A673 (cell line): ENCODE data around the gene PTGES. TPM values are rescaled to one million over a fixed set of nuclear protein-coding genes. Genes with fewer than 3 reads are reported as not detected.
A peak's percentile ranks its signal among the peaks of the same experiment; 100 is the strongest.

Experiments
- BruUV-seq: library from RNA; stranded (reverse); fragments of 400-500 nt; replicated peaks from 2 replicates; lab custom pipeline; 2021; lab: Mats Ljungman, UMichigan
- CTCF ChIA-PET: fragments of 300-600 bp; sonication (Branson Sonifier 250); formaldehyde crosslinking; loops from one replicate; lab custom pipeline; 2022; ENCODE audit warnings: antibody characterized with exemption; lab: Charles Lee
- POLR2A ChIA-PET: fragments of 300-600 bp; sonication (Branson Sonifier 250); formaldehyde crosslinking; loops from one replicate; lab custom pipeline; 2022; ENCODE audit warnings: antibody characterized with exemption; ENCODE audit not compliant: low non-redundant PET; lab: Charles Lee
- DNase-seq: peaks from one replicate; pipeline ENCODE4 v3.0.0-alpha.2; 2015; ENCODE audit warnings: low spot score
- H3K27ac ChIP-seq: fragments of 200-600 bp; sonication (generic); 2 replicates; pipeline ENCODE4 v1.5.1; 2016; ENCODE audit warnings: mixed run types, low read depth, mild to moderate bottlenecking, mixed read lengths, antibody characterized with exemption, low read length; ENCODE audit not compliant: poor library complexity, severe bottlenecking
- H3K27me3 ChIP-seq: fragments of 200-600 bp; sonication (generic); replicated peaks from 2 replicates; pipeline ENCODE4 v1.6.1; 2017; ENCODE audit warnings: mixed run types, low read depth, mild to moderate bottlenecking, mixed read lengths, antibody characterized with exemption, low read length; ENCODE audit not compliant: insufficient read depth, poor library complexity
- H3K36me3 ChIP-seq: fragments of 200-600 bp; sonication (generic); 2 replicates; pipeline ENCODE4 v1.6.1; 2016; ENCODE audit warnings: mixed run types, mild to moderate bottlenecking, mixed read lengths, antibody characterized with exemption, low read length; ENCODE audit not compliant: insufficient read depth, poor library complexity, severe bottlenecking
- H3K4me1 ChIP-seq: fragments of 200-600 bp; sonication (generic); 2 replicates; pipeline ENCODE4 v1.6.1; 2017; ENCODE audit warnings: mixed run types, mild to moderate bottlenecking, mixed read lengths, antibody characterized with exemption, low read length; ENCODE audit not compliant: insufficient read depth, poor library complexity, severe bottlenecking
- H3K4me3 ChIP-seq: fragments of 200-600 bp; sonication (generic); 2 replicates; pipeline ENCODE4 v1.5.1; 2016; ENCODE audit warnings: low read depth, mixed run types, mild to moderate bottlenecking, mixed read lengths, low read length; ENCODE audit not compliant: poor library complexity, severe bottlenecking
- H3K9me3 ChIP-seq: fragments of 200-600 bp; sonication (generic); 2 replicates; pipeline ENCODE4 v1.6.1; 2016; ENCODE audit warnings: mixed run types, low read depth, mild to moderate bottlenecking, mixed read lengths, antibody characterized with exemption, low read length; ENCODE audit not compliant: poor library complexity, severe bottlenecking
- EZH2 ChIP-seq: fragments of 200-600 bp; sonication (generic); IDR thresholded peaks from 2 replicates; pipeline ENCODE4 v1.6.1; 2017; ENCODE audit warnings: borderline replicate concordance, low read depth, mild to moderate bottlenecking, mixed read lengths, antibody characterized with exemption, low read length; ENCODE audit not compliant: poor library complexity, severe bottlenecking
- intact Hi-C: fragments of 100-400 bp; cut with micrococcal nuclease; formaldehyde crosslinking; loops from one replicate; pipeline ENCODE4 v1.10.0; 2022; ENCODE audit not compliant: unreplicated experiment
- total RNA-seq: library from RNA; stranded (reverse); gene quantifications from 2 replicates; pipeline ENCODE4 v1.2.3, GENCODE V29; 2021
- TF ChIP-seq, protein P1 (sequence below): fragments of 300-800, 200-600 bp; sonication (generic); conservative IDR thresholded peaks from 2 replicates; pipeline ENCODE4 v1.5.1; 2017; ENCODE audit warnings: low read depth, mild to moderate bottlenecking, antibody characterized with exemption, low read length, moderate library complexity, mixed read lengths

PTGES gene
- total RNA-seq, 1 experiment from 2014 or later, result 0.80 TPM

DNA sequence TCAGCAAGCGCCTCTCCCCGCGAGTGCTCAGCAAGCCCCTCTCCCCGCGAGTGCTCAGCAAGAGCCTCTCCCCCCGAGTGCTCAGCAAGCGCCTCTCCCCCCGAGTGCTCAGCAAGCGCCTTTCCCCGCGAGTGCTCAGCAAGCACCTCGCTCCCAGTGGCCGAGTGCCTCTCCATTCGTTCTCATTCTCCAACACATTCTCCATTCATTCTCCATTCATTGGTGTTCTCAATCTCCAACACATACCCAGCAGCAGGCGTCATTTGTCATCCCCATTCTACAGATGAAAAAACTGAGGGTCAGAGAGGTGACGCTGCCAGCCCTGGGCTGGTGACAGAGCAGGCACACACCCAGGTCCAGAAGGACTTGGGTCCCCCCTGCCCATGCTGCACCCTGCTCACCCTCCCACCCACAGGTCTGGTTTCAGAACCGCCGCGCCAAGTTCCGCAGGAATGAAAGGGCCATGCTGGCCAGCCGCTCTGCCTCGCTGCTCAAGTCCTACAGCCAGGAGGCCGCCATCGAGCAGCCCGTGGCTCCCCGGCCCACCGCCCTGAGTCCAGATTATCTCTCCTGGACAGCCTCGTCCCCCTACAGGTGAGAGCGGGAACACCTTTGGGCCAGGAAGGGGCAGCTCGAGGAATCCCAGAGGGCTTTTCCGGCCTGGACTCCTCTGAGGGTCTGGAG, 32.5 kb downstream of the PTGES start:
- Histone ChIP-seq H3K9me3 (no peaks in the 10 kb centered on the region), H3K36me3 (no peaks in the 10 kb centered on the region), H3K4me1 (peaks cover 1% of the 10 kb centered on the region), H3K4me3 (no peak overlapping the region), H3K27ac (no peak overlapping the region), H3K27me3 (no peaks in the 10 kb centered on the region)
- CTCF ChIA-PET, result no interaction called here
- no peak for TF ChIP-seq EZH2
- TF ChIP-seq, protein P1, sequence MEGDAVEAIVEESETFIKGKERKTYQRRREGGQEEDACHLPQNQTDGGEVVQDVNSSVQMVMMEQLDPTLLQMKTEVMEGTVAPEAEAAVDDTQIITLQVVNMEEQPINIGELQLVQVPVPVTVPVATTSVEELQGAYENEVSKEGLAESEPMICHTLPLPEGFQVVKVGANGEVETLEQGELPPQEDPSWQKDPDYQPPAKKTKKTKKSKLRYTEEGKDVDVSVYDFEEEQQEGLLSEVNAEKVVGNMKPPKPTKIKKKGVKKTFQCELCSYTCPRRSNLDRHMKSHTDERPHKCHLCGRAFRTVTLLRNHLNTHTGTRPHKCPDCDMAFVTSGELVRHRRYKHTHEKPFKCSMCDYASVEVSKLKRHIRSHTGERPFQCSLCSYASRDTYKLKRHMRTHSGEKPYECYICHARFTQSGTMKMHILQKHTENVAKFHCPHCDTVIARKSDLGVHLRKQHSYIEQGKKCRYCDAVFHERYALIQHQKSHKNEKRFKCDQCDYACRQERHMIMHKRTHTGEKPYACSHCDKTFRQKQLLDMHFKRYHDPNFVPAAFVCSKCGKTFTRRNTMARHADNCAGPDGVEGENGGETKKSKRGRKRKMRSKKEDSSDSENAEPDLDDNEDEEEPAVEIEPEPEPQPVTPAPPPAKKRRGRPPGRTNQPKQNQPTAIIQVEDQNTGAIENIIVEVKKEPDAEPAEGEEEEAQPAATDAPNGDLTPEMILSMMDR, result peak; percentile 34
- intact Hi-C loops, result no loop called here
- POLR2A ChIA-PET, result no interaction called here
- no TSS peak for BruUV-seq
- no peak for DNase-seq

GRCh38 chr9:129719135-129719534, 33.7 kb downstream of the PTGES start:
- H3K9me3 ChIP-seq, result no peaks in the 10 kb centered on the region
- peaks cover 8% of the 10 kb centered on the region for H3K4me1 ChIP-seq
- intact Hi-C loops, result no loop called here
- BruUV-seq, result no TSS peak
- POLR2A ChIA-PET, result no interaction called here
- H3K4me3 ChIP-seq, result no peak overlapping the region
- CTCF ChIA-PET, result no interaction called here
- no peak for DNase-seq
- no peaks in the 10 kb centered on the region for H3K36me3 ChIP-seq
- TF ChIP-seq EZH2, result no peak
- TF ChIP-seq, protein P1, result no peak
- no peaks in the 10 kb centered on the region for H3K27me3 ChIP-seq
- H3K27ac ChIP-seq, result no peak overlapping the region

DNA sequence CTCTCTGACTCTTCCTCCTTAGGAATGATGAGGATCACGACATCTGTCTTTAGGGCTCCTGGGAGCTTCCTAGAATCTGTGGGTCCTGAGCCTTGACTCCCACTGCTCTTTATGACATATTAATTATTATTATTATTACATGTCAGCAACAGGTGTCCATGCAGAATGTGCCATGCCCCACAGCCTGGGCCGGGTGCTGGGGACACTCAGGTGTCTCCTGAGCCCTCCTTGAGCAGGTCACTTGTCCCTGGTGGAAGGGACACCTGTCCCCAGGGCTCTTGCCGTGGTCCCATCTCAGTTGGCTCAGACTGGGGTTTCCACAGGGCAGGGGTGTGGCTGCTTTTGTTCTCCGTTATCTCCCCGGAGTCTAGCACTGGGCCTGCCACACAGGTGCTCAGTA, 34.2 kb downstream of the PTGES start:
- CTCF ChIA-PET, result no interaction called here
- no peaks in the 10 kb centered on the region for H3K36me3 ChIP-seq
- no peak for TF ChIP-seq EZH2
- TF ChIP-seq, protein P1, result no peak
- BruUV-seq, result no TSS peak
- no peaks in the 10 kb centered on the region for H3K27me3 ChIP-seq
- no peak overlapping the region for H3K27ac ChIP-seq
- no peak for DNase-seq
- POLR2A ChIA-PET, result no interaction called here
- H3K4me3 ChIP-seq, result no peak overlapping the region
- intact Hi-C loops, result no loop called here
- H3K4me1 ChIP-seq, result peaks cover 8% of the 10 kb centered on the region
- no peaks in the 10 kb centered on the region for H3K9me3 ChIP-seq
